HCT116 (cell line): ENCODE data around the gene TEDC2. TPM values are rescaled to one million over a fixed set of nuclear protein-coding genes. Genes with fewer than 3 reads are reported as not detected.
A peak's percentile ranks its signal among the peaks of the same experiment; 100 is the strongest.

Experiments
- ATAC-seq: fragments of 200-7000 bp; cut with Tn5 transposase; 2 replicates; pipeline ENCODE4 v1.9.1; 2020; ENCODE audit warnings: mild to moderate bottlenecking, moderate library complexity
- BruUV-seq: library from RNA; stranded (reverse); fragments of 400-500 nt; replicated peaks from 2 replicates; lab custom pipeline; 2021; lab: Mats Ljungman, UMichigan
- CTCF ChIA-PET: fragments of 300-600 bp; sonication (Branson Sonifier 250); formaldehyde crosslinking; loops from one replicate; lab custom pipeline; 2021; ENCODE audit warnings: antibody characterized with exemption; lab: Charles Lee
- POLR2A ChIA-PET: fragments of 300-600, 350-600 bp; sonication (Branson Sonifier 250); formaldehyde crosslinking; loops from one replicate; lab custom pipeline; 2021; ENCODE audit warnings: antibody characterized with exemption; lab: Charles Lee
- RAD21 ChIA-PET, 2 experiments: fragments of 300-600 bp; sonication (Branson Sonifier 250); formaldehyde crosslinking; loops; one replicate each; lab custom pipeline; 2023; ENCODE audit warnings: low total read pairs in 2 of 2; ENCODE audit not compliant: uncharacterized antibody in 2 of 2, unreplicated experiment in 2 of 2, low non-redundant PET in 1 of 2; lab: Charles Lee
- DNase-seq: peaks from one replicate; pipeline ENCODE4 v3.0.0-alpha.2; 2010; ENCODE audit warnings: low read depth, low spot score
- H2AFZ ChIP-seq: fragments of 200-600 bp; shearing (Covaris generic), sonication (generic); 2 replicates; pipeline ENCODE4 v1.6.1; 2017; ENCODE audit warnings: low read depth, mixed run types, mixed read lengths, antibody characterized with exemption, low read length; ENCODE audit not compliant: poor library complexity, severe bottlenecking
- H3K27ac ChIP-seq: 2 replicates; pipeline ENCODE4 v1.5.1; 2012; ENCODE audit warnings: low read depth, low read length
- H3K27me3 ChIP-seq: fragments of 200-600 bp; sonication (generic); 2 replicates; pipeline ENCODE4 v1.6.1; 2016; ENCODE audit warnings: mixed run types, low read length, mixed read lengths; ENCODE audit not compliant: insufficient read depth
- H3K36me3 ChIP-seq, 2 experiments: fragments of 200-500 bp in 1 of 2; fragments of 200-600 bp in 1 of 2; sonication (Bioruptor generic) in 1 of 2; sonication (generic) in 1 of 2; 2 replicates each; pipeline versions ENCODE4 v1.5.1 to v1.6.1; 2014 to 2016; ENCODE audit warnings: low read length in 2 of 2, inconsistent platforms in 1 of 2, mixed read lengths in 1 of 2, mixed run types in 1 of 2; ENCODE audit not compliant: insufficient read depth in 2 of 2, control insufficient read depth in 1 of 2
- H3K4me1 ChIP-seq, 2 experiments: fragments of 200-600 bp in 1 of 2; sonication (generic) in 1 of 2; 2 replicates each; pipeline versions ENCODE4 v1.5.1 to v1.6.1; 2012 to 2017; ENCODE audit warnings: low read length in 2 of 2, inconsistent platforms in 1 of 2, mild to moderate bottlenecking in 1 of 2, mixed read lengths in 1 of 2, mixed run types in 1 of 2, moderate library complexity in 1 of 2; ENCODE audit not compliant: insufficient read depth in 2 of 2, control insufficient read depth in 1 of 2
- H3K4me2 ChIP-seq: fragments of 200-600 bp; sonication (generic); 2 replicates; pipeline ENCODE4 v1.6.1; 2017; ENCODE audit warnings: mixed run types, low read length, mixed read lengths
- H3K4me3 ChIP-seq, 2 experiments: fragments of 200-600 bp in 1 of 2; sonication (generic) in 1 of 2; replicated peaks in 1 of 2; 2 replicates each; pipeline ENCODE4 v1.5.1; 2011 to 2016; ENCODE audit warnings: low read length in 2 of 2, control low read depth in 1 of 2, low read depth in 1 of 2, mild to moderate bottlenecking in 1 of 2, mixed read lengths in 1 of 2, mixed run types in 1 of 2
- H3K79me2 ChIP-seq: fragments of 200-600 bp; sonication (generic); 2 replicates; pipeline ENCODE4 v1.6.1; 2017; ENCODE audit warnings: mild to moderate bottlenecking, mixed run types, low read length, moderate library complexity, mixed read lengths; ENCODE audit not compliant: insufficient read depth
- H3K9ac ChIP-seq: fragments of 200-600 bp; sonication (generic); 2 replicates; pipeline ENCODE4 v1.6.1; 2016; ENCODE audit warnings: low read length, mixed read lengths
- H3K9me2 ChIP-seq: fragments of 200-600 bp; sonication (generic), shearing (Covaris generic); 2 replicates; pipeline ENCODE4 v1.6.1; 2017; ENCODE audit warnings: mixed run types, mild to moderate bottlenecking, moderate library complexity; ENCODE audit not compliant: insufficient read depth
- H3K9me3 ChIP-seq, 2 experiments: fragments of 200-500 bp in 1 of 2; fragments of 200-600 bp in 1 of 2; sonication (Bioruptor generic) in 1 of 2; sonication (generic) in 1 of 2; 2 replicates each; pipeline ENCODE4 v1.6.1; 2014 to 2017; ENCODE audit warnings: low read length in 2 of 2, mixed read lengths in 2 of 2, inconsistent platforms in 1 of 2, low read depth in 1 of 2, mild to moderate bottlenecking in 1 of 2, mixed run types in 1 of 2, moderate library complexity in 1 of 2; ENCODE audit not compliant: control insufficient read depth in 1 of 2, insufficient read depth in 1 of 2
- H4K20me1 ChIP-seq: fragments of 200-600 bp; sonication (generic), shearing (Covaris generic); 2 replicates; pipeline ENCODE4 v1.6.1; 2017; ENCODE audit warnings: mixed run types, mild to moderate bottlenecking, moderate library complexity; ENCODE audit not compliant: insufficient read depth
- CBX3 ChIP-seq: IDR thresholded peaks from 2 replicates; pipeline ENCODE4 v1.6.1; 2012; ENCODE audit warnings: low read depth
- CEBPB ChIP-seq: IDR thresholded peaks from 2 replicates; pipeline ENCODE4 v1.6.1; 2012; ENCODE audit warnings: low read depth
- EGR1 ChIP-seq: IDR thresholded peaks from 2 replicates; pipeline ENCODE4 v1.6.1; 2012; ENCODE audit warnings: low read depth
- ELF1 ChIP-seq: IDR thresholded peaks from 2 replicates; pipeline ENCODE4 v1.6.1; 2012; ENCODE audit warnings: low read depth, borderline replicate concordance
- EZH2 ChIP-seq: fragments of 200-600 bp; sonication (generic); IDR thresholded peaks from 2 replicates; pipeline ENCODE4 v1.6.1; 2017; ENCODE audit warnings: antibody characterized with exemption, mixed run types
- EZH2phosphoT487 ChIP-seq: fragments of 200-600 bp; IDR thresholded peaks from 2 replicates; pipeline ENCODE4 v1.6.1; 2018; ENCODE audit warnings: antibody characterized with exemption, borderline replicate concordance
- FOSL1 ChIP-seq: IDR thresholded peaks from 2 replicates; pipeline ENCODE4 v1.6.1; 2012; ENCODE audit warnings: low read depth
- JUND ChIP-seq: IDR thresholded peaks from 2 replicates; pipeline ENCODE4 v1.6.1; 2012
- POLR2AphosphoS5 ChIP-seq: IDR thresholded peaks from 2 replicates; pipeline ENCODE4 v1.6.1; 2011; ENCODE audit warnings: mild to moderate bottlenecking, low read depth, low read length, moderate library complexity
- RAD21 ChIP-seq: IDR thresholded peaks from 2 replicates; pipeline ENCODE4 v1.6.1; 2012; ENCODE audit warnings: low read depth, mild to moderate bottlenecking
- SP1 ChIP-seq: IDR thresholded peaks from 2 replicates; pipeline ENCODE4 v1.6.1; 2012; ENCODE audit warnings: low read depth
- SRF ChIP-seq: IDR thresholded peaks from 2 replicates; pipeline ENCODE4 v1.6.1; 2012; ENCODE audit warnings: low read depth
- TCF7L2 ChIP-seq: IDR thresholded peaks from 2 replicates; pipeline ENCODE4 v1.7.0; 2011; ENCODE audit warnings: borderline replicate concordance, inconsistent platforms; ENCODE audit not compliant: insufficient read depth, insufficient read length; ENCODE audit errors: extremely low read depth
- YY1 ChIP-seq: IDR thresholded peaks from 2 replicates; pipeline ENCODE4 v1.6.1; 2011; ENCODE audit warnings: low read length, low read depth, moderate library complexity, mild to moderate bottlenecking; ENCODE audit not compliant: insufficient replicate concordance; ENCODE audit errors: extremely low read depth
- ZNF274 ChIP-seq: fragments of 200-500 bp; sonication (Bioruptor generic); IDR thresholded peaks from 2 replicates; pipeline ENCODE4 v1.6.1; 2014; ENCODE audit warnings: mild to moderate bottlenecking, low read depth, low read length, inconsistent platforms
- intact Hi-C: fragments of 100-400 bp; cut with micrococcal nuclease; formaldehyde crosslinking; loops from 2 replicates; pipeline ENCODE4 v1.10.0; 2022
- total RNA-seq: library from RNA; stranded (reverse); gene quantifications from one replicate; pipeline ENCODE4 v1.2.1, GENCODE V29; 2021; ENCODE audit not compliant: unreplicated experiment
- TF ChIP-seq, protein P1 (sequence below): IDR thresholded peaks from 2 replicates; pipeline ENCODE4 v1.6.1; 2011; ENCODE audit warnings: mild to moderate bottlenecking, low read length, moderate library complexity; ENCODE audit not compliant: insufficient replicate concordance; ENCODE audit errors: extremely low read depth
- TF ChIP-seq, protein P2 (sequence below): IDR thresholded peaks from 2 replicates; pipeline ENCODE4 v1.6.1; 2012
- TF ChIP-seq, protein P3 (sequence below): IDR thresholded peaks from 2 replicates; pipeline ENCODE4 v1.6.1; 2012
- TF ChIP-seq, protein P4 (sequence below): IDR thresholded peaks from 2 replicates; pipeline ENCODE4 v1.6.1; 2012; ENCODE audit warnings: low read depth
- TF ChIP-seq, protein P5 (sequence below), 3 experiments: fragments of 200-600 bp in 1 of 3; sonication (generic) in 1 of 3; IDR thresholded peaks in 2 of 3; conservative IDR thresholded peaks in 1 of 3; 2 replicates each; pipeline ENCODE4 v1.5.1; 2012 to 2017; ENCODE audit warnings: low read depth in 2 of 3, low read length in 2 of 3, antibody characterized with exemption in 1 of 3, borderline replicate concordance in 1 of 3, control low read depth in 1 of 3, mild to moderate bottlenecking in 1 of 3, mixed read lengths in 1 of 3, mixed run types in 1 of 3, moderate library complexity in 1 of 3; ENCODE audit not compliant: insufficient read depth in 1 of 3

TEDC2 gene
- total RNA-seq, 1 experiment from 2014 or later = 26.5 TPM

DNA sequence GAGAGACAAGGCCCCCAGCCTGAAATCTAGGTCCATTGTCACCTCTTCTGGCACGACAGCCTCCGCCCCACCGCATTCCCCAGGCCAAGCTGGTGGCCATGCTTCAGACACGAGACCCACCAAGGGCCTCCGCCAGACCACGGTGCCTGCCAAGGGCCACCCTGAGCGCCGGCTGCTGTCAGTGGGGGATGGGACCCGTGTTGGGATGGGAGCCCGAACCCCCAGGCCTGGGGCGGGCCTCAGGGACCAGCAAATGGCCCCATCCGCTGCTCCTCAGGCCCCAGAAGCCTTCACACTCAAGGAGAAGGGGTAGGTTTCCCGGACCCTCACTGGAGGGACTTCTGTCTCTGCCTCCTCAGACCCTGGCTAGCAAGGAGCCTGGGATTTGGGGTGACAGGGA, 1.0 kb downstream of the TEDC2 start:
- Histone ChIP-seq H3K9me2 (no peaks in the 10 kb centered on the region), H3K79me2 (peaks cover 7% of the 10 kb centered on the region; the same call in 1 of the 2 replicates), H3K9ac (peak overlapping the region; percentile 70), H3K9me3 (no peaks in the 10 kb centered on the region), H3K27me3 (no peaks in the 10 kb centered on the region), H3K27ac (peak overlapping the region; percentile 66; the same call in 1 of the 2 replicates), H4K20me1 (no peaks in the 10 kb centered on the region), H3K4me2 (peak overlapping the region; percentile 95), H3K4me3 (peak overlapping the region; percentile 64 to 75), H3K4me1 (peaks cover 6 to 34% of the 10 kb centered on the region in 2 experiments; a peak in 3 of 4 replicates), H3K36me3 (peaks cover 9 to 14% of the 10 kb centered on the region in 2 experiments; a peak in 3 of 4 replicates), H2AFZ (no peak overlapping the region)
- no peak for TF ChIP-seq YY1
- TF ChIP-seq, protein P1, sequence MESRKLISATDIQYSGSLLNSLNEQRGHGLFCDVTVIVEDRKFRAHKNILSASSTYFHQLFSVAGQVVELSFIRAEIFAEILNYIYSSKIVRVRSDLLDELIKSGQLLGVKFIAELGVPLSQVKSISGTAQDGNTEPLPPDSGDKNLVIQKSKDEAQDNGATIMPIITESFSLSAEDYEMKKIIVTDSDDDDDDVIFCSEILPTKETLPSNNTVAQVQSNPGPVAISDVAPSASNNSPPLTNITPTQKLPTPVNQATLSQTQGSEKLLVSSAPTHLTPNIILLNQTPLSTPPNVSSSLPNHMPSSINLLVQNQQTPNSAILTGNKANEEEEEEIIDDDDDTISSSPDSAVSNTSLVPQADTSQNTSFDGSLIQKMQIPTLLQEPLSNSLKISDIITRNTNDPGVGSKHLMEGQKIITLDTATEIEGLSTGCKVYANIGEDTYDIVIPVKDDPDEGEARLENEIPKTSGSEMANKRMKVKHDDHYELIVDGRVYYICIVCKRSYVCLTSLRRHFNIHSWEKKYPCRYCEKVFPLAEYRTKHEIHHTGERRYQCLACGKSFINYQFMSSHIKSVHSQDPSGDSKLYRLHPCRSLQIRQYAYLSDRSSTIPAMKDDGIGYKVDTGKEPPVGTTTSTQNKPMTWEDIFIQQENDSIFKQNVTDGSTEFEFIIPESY = no peak
- TF ChIP-seq, protein P2, sequence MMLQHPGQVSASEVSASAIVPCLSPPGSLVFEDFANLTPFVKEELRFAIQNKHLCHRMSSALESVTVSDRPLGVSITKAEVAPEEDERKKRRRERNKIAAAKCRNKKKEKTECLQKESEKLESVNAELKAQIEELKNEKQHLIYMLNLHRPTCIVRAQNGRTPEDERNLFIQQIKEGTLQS = no peak
- no peak for TF ChIP-seq EZH2phosphoT487
- TF ChIP-seq SRF = no peak
- TF ChIP-seq CEBPB = no peak
- TF ChIP-seq TCF7L2 = no peak
- no peak for TF ChIP-seq EGR1
- TF ChIP-seq SP1 = no peak
- no peak for TF ChIP-seq JUND
- TF ChIP-seq ELF1 = no peak
- no peak for TF ChIP-seq EZH2
- TF ChIP-seq, protein P3, sequence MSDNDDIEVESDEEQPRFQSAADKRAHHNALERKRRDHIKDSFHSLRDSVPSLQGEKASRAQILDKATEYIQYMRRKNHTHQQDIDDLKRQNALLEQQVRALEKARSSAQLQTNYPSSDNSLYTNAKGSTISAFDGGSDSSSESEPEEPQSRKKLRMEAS = no peak
- TF ChIP-seq ZNF274 = no peak
- TF ChIP-seq, protein P4, sequence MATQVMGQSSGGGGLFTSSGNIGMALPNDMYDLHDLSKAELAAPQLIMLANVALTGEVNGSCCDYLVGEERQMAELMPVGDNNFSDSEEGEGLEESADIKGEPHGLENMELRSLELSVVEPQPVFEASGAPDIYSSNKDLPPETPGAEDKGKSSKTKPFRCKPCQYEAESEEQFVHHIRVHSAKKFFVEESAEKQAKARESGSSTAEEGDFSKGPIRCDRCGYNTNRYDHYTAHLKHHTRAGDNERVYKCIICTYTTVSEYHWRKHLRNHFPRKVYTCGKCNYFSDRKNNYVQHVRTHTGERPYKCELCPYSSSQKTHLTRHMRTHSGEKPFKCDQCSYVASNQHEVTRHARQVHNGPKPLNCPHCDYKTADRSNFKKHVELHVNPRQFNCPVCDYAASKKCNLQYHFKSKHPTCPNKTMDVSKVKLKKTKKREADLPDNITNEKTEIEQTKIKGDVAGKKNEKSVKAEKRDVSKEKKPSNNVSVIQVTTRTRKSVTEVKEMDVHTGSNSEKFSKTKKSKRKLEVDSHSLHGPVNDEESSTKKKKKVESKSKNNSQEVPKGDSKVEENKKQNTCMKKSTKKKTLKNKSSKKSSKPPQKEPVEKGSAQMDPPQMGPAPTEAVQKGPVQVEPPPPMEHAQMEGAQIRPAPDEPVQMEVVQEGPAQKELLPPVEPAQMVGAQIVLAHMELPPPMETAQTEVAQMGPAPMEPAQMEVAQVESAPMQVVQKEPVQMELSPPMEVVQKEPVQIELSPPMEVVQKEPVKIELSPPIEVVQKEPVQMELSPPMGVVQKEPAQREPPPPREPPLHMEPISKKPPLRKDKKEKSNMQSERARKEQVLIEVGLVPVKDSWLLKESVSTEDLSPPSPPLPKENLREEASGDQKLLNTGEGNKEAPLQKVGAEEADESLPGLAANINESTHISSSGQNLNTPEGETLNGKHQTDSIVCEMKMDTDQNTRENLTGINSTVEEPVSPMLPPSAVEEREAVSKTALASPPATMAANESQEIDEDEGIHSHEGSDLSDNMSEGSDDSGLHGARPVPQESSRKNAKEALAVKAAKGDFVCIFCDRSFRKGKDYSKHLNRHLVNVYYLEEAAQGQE = no peak
- TF ChIP-seq POLR2AphosphoS5 = no peak
- no peak for TF ChIP-seq CBX3
- no peak for TF ChIP-seq FOSL1
- TF ChIP-seq, protein P5, sequence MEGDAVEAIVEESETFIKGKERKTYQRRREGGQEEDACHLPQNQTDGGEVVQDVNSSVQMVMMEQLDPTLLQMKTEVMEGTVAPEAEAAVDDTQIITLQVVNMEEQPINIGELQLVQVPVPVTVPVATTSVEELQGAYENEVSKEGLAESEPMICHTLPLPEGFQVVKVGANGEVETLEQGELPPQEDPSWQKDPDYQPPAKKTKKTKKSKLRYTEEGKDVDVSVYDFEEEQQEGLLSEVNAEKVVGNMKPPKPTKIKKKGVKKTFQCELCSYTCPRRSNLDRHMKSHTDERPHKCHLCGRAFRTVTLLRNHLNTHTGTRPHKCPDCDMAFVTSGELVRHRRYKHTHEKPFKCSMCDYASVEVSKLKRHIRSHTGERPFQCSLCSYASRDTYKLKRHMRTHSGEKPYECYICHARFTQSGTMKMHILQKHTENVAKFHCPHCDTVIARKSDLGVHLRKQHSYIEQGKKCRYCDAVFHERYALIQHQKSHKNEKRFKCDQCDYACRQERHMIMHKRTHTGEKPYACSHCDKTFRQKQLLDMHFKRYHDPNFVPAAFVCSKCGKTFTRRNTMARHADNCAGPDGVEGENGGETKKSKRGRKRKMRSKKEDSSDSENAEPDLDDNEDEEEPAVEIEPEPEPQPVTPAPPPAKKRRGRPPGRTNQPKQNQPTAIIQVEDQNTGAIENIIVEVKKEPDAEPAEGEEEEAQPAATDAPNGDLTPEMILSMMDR (IDR thresholded peaks at IDR 0.05 in 2 of 3, conservative IDR thresholded peaks at IDR 0.05 in 1 of 3; ENCODE audit: borderline replicate concordance in 1 of 3, insufficient read depth in 1 of 3, low read depth in 2 of 3, low read length in 2 of 3) = no peak
- TF ChIP-seq RAD21 = no peak
- ChIA-PET RAD21 (no interaction called here), POLR2A (no interaction called here), CTCF (no interaction called here)
- DNase-seq = no peak
- BruUV-seq = no TSS peak
- ATAC-seq = no peak
- intact Hi-C loops = loop anchor here (5.0 kb wide), 1 partner anchor 34 kb away; the partner anchor contains the start of gene CCNF
